Embryonic facial prominence (tissue), 1 donor: ENCODE data around the gene ZFAND5.

Experiments
- DNase-seq: peaks from one replicate; pipeline ENCODE4 v3.0.0-alpha.2; 2016; ENCODE audit errors: extremely low spot score

The ZFAND5 gene, protein sequence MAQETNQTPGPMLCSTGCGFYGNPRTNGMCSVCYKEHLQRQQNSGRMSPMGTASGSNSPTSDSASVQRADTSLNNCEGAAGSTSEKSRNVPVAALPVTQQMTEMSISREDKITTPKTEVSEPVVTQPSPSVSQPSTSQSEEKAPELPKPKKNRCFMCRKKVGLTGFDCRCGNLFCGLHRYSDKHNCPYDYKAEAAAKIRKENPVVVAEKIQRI

GRCh38 chr9:72364679-72365524, at the start of gene ZFAND5:
TSS of gene ZFAND5 (minus strand) at chr9:72365208. CDS start at chr9:72360778, 4,430 bp downstream.
- DNase-seq, result peak; percentile 94

- DNase-seq, result no peak
Observed at GRCh38 chr9:72412483-72413040, 47.6 kb upstream of the ZFAND5 start.

GRCh38 chr9:72410214-72410613, 45.2 kb upstream of the ZFAND5 start:
- no peak for DNase-seq

GRCh38 chr9:72407114-72407513, 42.1 kb upstream of the ZFAND5 start:
- no peak for DNase-seq

DNA sequence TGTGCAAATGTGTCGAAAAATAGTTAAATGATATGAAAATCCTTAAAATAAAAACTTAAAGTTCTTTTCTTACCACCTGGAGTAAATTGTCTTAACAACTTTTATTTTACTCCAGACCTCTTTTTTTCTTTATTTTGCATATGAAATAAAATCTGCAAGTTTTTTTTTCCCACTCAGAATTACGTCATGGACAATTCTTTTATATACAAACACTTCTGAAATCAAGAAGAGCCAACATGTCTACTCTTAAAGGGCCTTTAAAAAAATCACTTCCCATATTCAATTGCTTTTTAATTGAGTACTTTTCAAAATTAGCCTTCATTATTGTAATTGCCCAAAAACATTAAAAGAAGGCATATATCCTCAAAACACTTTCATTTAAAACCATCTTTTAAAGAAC, 37.7 kb upstream of the ZFAND5 start:
- no peak for DNase-seq

DNA sequence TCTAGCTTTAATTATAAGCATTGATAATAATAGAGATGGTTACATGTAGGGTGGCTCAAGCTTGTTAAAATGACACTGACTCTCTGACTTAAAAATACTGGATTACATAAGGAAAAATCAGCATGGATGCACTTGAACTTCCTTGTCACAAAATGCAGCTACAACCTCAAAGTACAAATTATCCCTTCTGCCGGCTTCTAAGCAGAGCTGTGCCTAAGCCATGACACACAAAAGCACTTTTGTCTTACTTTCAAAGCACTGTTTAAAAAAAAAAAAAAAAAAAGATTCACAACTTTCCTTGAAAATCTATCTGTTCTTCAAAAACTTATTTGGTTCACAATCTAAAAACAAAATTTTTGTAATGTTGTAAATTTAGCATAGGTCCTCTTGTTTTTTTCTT, 36.4 kb upstream of the ZFAND5 start:
- DNase-seq, result no peak

- no peak for DNase-seq
Observed at GRCh38 chr9:72400866-72401265, 35.9 kb upstream of the ZFAND5 start.

GRCh38 chr9:72399391-72399790, 34.4 kb upstream of the ZFAND5 start:
- DNase-seq, result no peak

GRCh38 chr9:72396247-72397091, 31.5 kb upstream of the ZFAND5 start:
- DNase-seq, result no peak

- DNase-seq, result no peak
Observed at GRCh38 chr9:72394066-72394465, 29.1 kb upstream of the ZFAND5 start.

DNA sequence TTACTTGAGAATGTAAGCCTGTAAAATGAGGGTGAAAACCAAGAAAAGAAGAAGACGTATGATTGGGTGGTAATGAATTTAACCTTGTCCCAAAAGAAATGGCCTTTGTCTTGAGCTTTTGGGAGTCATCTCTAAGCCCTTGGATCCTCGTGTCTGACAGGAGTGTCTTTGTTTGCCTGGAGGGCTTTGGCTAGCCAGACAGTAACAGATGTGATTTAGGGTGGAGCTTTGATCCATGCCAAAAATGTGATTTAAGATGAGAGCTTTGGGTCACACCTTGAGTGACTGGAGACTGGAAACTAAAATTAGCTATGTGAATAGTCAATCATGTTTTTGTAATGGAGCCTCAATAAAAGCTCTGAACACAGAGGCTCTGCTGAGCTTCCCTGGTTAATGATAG, 25.9 kb upstream of the ZFAND5 start:
- DNase-seq, result no peak

GRCh38 chr9:72386186-72386585, 21.2 kb upstream of the ZFAND5 start:
- no peak for DNase-seq

DNA sequence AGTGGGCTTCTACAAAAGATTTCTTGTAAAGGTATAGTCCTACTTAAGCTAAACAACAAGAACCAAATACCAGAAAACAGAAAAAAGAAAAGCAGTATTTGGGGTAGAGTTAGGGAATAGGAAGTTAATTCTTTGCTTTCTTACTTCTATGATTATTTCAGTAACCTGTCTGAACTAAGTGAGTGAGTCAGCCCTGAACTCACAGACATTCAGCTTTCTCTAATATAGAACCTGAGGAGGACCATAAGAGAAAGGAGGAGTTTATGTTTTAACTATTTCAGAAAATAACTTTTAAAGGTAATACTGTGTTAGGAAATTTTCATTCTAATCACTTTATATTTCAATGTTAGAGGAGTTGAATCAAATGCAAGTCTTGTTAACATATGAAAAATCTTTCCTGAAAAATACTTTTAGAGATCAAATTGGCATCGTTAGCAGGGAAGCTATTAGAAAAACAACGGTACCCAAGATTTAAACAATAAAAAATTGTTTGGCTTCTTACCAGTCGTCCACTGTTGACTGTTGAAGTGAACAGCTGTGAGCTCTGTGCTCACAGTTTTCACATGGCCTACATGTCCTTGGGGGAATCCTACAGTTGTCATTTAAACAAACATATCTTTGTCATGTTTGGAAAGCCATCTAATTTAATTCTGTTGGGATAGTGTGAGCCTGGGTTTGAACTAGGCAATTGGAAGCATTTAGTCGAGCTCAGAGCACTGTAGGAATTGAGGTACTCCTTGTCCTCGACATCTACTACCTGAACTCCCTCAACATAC, 19.9 kb upstream of the ZFAND5 start:
- DNase-seq, result no peak

GRCh38 chr9:72383978-72384709, 19.1 kb upstream of the ZFAND5 start:
- DNase-seq, result no peak

DNA sequence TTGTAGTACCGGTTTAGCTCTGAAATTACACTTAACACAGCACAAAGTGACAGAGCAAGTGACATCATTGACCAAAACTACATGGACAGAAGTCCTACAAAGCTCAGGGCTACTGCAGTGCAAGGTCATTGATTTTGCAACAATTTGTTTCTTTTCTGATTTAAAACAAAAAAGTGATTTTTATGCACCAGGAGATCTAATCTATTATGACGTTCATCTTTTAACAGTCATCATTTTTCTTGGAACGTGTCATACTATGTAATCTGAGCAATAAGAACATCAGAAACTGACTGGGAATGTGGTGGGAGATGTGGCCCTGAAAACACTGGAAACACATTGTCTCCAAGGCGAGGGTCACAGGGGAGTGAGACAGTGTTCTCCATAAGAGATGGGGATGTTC, 17.4 kb upstream of the ZFAND5 start:
- DNase-seq, result no peak

DNA sequence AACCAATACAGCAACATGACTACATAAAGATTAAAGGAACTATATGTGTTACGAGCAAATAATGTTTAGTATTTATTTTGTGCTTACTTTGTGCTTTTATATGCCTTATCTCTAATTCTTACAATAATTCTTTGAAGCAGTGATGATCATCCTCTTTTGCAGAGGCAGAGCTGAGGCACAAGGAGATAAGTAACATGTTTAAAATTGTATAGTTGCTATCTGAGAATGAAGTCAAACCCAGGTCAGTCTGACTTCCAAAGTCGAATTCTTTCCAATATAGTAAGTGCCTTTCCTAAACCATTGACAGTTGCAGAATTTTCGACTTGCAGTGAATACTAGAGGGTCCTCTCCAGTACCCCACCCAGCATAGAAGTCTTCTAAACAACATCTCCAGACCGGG, 12.0 kb upstream of the ZFAND5 start:
- no peak for DNase-seq

DNA sequence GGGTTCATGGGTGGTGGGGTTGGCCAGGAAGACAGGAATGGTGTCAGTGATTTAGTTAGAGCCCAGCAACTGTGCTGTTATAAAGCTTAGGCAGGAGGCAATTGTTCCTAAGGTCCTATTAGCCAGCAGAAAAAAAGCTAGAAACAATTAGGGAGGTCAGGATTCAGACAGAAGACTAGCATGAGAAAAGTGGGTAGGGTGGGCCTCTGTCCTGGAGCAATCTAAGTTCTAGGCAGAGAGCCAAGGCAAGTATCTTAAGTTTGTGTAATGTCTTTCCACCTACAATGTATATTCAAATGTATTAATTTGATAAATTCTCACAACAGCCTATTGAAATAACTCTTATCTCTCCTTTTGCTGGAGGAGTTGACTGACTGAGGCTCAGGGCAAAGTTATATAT, 6.1 kb upstream of the ZFAND5 start:
- no peak for DNase-seq

GRCh38 chr9:72365525-72366256, 683 bp upstream of the ZFAND5 start:
- DNase-seq, result peak; percentile 73

DNA sequence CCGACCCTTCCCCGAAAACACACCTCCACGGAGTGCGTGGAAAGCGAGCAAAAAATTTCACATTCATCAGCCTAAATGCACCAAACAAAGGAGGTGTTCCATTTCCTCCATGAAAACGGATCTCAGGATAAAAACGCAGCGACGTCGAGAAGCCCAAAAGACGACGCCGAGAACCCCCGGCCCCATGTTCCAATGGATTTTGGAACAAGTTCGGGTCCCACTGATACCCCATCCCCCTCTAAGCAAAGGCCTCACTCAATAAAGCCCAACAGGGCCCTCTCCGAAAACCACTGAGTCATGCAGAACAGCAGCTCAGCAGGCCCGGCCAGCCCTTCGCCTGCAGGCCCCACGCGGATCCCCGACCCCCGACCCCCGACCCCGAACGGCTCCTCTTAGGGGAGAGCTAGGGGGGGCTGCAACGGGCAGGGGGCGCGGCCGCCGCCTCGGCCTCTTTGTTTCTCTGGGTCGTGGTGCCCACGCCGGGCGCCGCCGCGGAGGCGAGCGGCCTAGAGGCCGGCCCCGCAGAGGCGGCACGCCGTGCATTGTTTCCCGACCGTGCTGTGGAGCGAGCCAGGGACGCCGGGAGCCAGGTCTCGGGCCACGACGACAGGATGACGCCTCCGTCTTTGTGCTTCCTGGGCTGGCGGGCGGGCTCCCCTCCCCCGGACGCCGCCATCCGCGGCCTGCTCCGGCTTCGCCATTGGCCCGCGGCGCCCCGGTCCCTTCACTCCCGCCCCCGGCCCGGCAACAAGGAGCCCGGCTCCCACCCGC, 915 bp downstream of the ZFAND5 start:
- no peak for DNase-seq
